ENCODE results near the gene ATG14.
"Not testable (repeated sequence)": the region's sequence is repeated elsewhere in the genome, so short reads cannot be mapped to it uniquely, and the experiment has no call there.

Gene ATG14

GRCh38 chr14:55387121-55387520, 24.5 kb downstream of the ATG14 start:
- no peak for DNase-seq (ENCODE audit: extremely low read depth in 1 of 2, low read depth in 1 of 2)

GRCh38 chr14:55386037-55386808, 25.4 kb downstream of the ATG14 start:
- no peak for DNase-seq (ENCODE audit: extremely low read depth in 1 of 2, low read depth in 1 of 2)

DNA sequence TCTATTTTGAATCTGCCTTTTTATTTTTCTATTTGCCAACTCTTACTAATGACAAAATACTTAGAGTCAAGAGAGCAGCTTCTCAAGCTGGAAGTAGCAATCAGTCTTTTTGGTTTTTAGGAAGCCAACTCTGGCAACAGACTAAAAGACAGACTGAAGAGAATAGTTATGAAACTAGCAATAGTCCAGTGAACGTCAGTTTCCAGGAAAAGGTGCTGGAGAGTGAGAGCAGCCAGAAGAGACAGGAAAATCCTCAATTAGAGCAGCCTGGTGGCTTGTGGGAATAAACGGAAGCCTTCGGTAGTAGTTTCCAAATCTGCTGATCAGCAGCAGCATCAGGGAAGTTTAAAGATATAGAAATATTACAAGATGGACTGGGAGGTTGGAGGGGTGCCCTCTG, 27.1 kb downstream of the ATG14 start:
- DNase-seq (ENCODE audit: extremely low read depth in 1 of 2, low read depth in 1 of 2): no peak

GRCh38 chr14:55383541-55384140, 28.0 kb downstream of the ATG14 start:
- DNase-seq (ENCODE audit: extremely low read depth in 1 of 2, low read depth in 1 of 2): no peak

- not testable (repeated sequence) for DNase-seq (ENCODE audit: extremely low read depth in 1 of 2, low read depth in 1 of 2)
These were observed 28.6 kb downstream of the ATG14 start for GRCh38 chr14:55383056-55383466.

- DNase-seq (ENCODE audit: extremely low read depth in 1 of 2, low read depth in 1 of 2): no peak
These were observed 29.1 kb downstream of the ATG14 start for GRCh38 chr14:55382483-55382882.

DNA sequence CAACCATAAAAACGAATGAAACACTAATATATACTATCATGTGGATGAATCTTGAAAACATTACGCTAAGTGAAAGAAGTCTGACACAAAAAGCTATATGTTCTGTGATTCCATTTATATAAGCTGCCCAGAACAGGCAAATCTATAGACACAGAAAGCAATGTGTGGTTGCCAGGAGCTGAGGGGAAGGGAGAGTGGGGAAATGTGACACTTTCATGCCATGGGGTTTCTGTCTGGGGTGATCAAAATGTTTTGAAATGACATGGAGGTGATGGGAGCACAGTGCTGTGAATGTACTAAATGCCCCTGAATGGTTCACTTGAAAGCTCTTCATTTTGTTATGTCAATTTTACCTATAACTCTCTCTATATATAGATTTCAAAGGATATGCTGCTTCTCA, 30.1 kb downstream of the ATG14 start:
- no peak for DNase-seq (ENCODE audit: extremely low read depth in 1 of 2, low read depth in 1 of 2)

DNA sequence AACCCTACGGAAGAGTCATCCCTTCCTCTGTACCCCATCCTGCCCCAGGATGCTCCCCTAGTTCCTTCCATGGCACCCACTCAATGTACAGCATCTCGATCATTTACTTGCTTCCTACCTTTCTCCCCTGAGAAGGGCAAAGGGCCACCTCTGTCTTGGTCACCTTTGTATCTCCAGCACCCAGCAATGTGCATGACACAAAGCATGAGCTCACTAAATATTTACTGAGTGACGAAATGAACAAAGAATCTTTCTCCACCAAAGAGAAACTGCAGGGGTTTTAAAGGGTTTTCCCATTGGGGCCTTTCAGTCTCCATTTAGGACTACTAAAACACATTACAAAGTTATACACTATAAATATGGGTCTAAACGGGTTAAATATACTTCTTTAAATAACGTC, 30.6 kb downstream of the ATG14 start:
- no peak for DNase-seq (ENCODE audit: extremely low read depth in 1 of 2, low read depth in 1 of 2)

DNA sequence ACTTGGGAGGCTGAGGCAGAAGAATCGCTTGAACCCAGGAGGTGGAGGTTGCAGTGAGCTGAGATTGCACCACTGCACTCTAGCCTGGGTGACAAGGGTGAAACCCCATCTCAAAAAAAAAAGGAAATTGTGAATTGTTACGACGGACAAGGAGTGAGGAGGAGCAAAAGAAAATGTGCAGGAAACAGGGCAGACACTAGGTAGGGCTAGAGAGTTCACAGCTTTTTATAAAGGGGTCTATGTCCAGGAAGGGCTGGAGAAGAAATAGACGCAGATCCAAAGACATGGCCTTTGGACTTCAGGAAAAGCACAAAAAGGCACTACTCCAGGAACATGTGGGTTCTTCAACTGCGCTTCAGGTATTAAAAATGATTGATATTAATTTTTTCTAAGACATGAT, 34.4 kb downstream of the ATG14 start:
- no peak for DNase-seq (ENCODE audit: extremely low read depth in 1 of 2, low read depth in 1 of 2)

DNA sequence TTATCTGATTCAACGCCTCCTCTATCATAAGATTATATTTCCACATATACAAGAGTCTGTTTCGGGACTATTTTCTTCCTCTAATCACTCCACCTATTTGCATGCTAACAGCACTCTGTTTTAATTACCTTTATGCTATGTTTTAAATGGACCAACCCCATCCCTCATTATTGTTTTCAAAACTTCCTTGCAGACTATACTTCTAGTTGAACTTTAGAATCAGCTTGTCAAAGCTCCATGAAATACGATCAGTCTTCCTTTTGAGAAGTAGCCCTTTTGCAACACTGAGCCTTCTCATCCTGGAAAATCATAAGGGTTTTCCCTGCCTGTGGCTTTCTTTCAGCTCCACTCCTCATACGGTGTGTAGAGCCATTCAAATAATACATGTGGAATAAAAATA, 36.9 kb downstream of the ATG14 start:
- no peak for DNase-seq (ENCODE audit: extremely low read depth in 1 of 2, low read depth in 1 of 2)

- DNase-seq (ENCODE audit: extremely low read depth in 1 of 2, low read depth in 1 of 2): no peak
These were observed 37.6 kb downstream of the ATG14 start for GRCh38 chr14:55373784-55374705.

DNA sequence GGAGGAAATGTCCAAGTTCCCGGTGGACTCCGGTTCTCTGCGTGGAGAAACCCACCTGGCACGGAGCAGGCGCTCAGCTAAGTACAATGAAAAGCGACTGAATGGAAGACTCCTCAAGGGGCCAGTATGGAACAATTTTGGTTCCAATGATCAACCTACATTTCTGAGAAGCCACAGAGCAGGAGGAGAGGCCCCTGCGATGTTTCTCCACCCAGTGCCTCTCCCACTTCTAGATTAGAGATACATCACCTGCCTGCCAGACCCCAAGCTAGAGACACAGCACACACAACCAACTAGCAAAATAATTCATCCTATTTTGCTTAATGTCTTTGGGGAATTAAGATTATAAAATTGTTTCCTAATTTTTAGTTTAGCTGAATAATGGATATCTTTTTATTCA, 38.8 kb downstream of the ATG14 start:
- no peak for DNase-seq (ENCODE audit: extremely low read depth in 1 of 2, low read depth in 1 of 2)

- no peak for DNase-seq (ENCODE audit: extremely low read depth in 1 of 2, low read depth in 1 of 2)
These were observed 39.2 kb downstream of the ATG14 start for GRCh38 chr14:55372423-55372822.

DNA sequence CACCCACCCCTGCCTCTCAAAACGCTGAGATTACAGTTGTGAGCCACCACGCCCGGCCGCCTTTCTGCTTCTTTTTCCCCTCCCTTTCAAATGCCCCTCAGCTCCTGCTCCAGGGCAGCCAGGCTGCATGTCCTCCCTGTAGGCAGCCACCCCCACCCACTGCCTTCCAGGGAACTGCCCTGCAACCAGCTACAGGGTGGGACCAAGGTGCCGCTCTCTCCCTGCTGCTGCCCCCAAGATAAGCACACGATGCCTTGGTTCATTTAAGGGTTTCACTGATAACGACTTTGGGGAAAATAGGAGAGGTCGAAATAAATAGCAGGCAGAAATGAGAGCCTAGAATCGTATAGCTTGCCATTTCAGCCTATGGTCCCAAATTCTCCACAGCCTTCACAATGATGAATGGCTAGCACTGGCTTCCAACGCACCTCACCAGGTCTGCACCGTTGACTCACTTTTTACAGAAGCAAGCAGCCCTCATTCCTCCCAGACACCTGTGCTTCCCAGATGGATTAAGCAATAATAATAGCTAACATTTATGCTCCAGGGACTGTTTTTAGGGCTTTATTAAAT, 40.7 kb downstream of the ATG14 start:
- DNase-seq (ENCODE audit: extremely low read depth in 1 of 2, low read depth in 1 of 2): no peak

- DNase-seq (ENCODE audit: extremely low read depth in 1 of 2, low read depth in 1 of 2): no peak
These were observed 45.4 kb downstream of the ATG14 start for GRCh38 chr14:55366271-55366670.

DNA sequence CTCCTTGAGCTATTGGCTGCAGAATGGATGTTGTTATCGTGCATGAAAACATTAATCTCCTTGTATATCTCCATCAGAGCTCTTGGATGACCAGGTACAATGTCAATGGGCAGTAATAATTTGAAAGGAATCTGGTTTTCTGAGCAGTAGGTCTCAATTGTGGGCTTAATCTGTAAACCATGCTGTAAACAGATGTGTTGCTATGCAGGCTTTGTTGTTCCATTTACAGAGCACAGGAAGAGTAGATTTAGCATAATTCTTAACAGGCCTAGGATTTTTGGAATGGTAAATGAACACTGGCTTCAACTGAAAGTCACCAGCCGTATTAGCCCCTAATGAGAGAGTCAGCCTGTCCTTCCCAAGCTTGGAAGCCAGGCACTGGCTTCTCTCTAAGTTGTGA, 50.4 kb downstream of the ATG14 start:
- no peak for DNase-seq (ENCODE audit: extremely low read depth in 1 of 2, low read depth in 1 of 2)

GRCh38 chr14:55359307-55359706, 52.3 kb downstream of the ATG14 start:
- DNase-seq (ENCODE audit: extremely low read depth in 1 of 2, low read depth in 1 of 2): no peak

GRCh38 chr14:55356913-55357312, 54.7 kb downstream of the ATG14 start:
- no peak for DNase-seq (ENCODE audit: extremely low read depth in 1 of 2, low read depth in 1 of 2)

DNA sequence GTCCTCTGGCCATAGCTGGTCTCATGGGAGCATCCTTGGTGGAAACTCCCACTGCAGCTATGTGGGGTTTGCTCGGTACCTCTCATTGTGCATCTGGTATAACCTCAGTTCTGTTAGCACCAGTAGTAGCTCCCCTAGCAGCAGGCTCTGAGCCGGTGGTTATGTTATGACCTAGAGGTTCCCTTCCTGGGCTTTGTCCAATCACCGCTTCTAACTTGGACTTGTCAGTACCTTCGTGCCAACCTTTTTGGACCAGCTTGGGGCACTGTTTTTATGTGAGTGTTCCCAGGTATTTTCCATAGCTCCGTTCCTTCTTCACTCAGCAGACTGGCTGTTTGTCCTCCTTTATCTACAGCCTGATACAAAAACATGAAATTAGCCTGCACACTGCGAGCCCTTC, 55.7 kb downstream of the ATG14 start:
- DNase-seq (ENCODE audit: extremely low read depth in 1 of 2, low read depth in 1 of 2): no peak

- DNase-seq (ENCODE audit: extremely low read depth in 1 of 2, low read depth in 1 of 2): no peak
These were observed 57.1 kb downstream of the ATG14 start for GRCh38 chr14:55354500-55354899.

All from activated CD8-positive, alpha-beta memory T cell treated with anti-CD3 and anti-CD28 coated beads for 1 hour (primary cell).